WI38 (cell line): ENCODE data around the gene NOP56.

Experiments used
- H3K4me3 ChIP-seq: 2 replicates; pipeline ENCODE4 v1.5.1; 2011; ENCODE audit warnings: low read depth, mild to moderate bottlenecking, control low read depth, low read length
- CTCF ChIP-seq: IDR thresholded peaks from 2 replicates; pipeline ENCODE4 v1.5.1; 2012; ENCODE audit warnings: low read depth, mild to moderate bottlenecking, control low read depth, low read length

The NOP56 gene

GRCh38 chr20:2624190-2624589 lies 28.2 kb upstream of the NOP56 start:
- TF ChIP-seq CTCF = no peak
- no peak overlapping the region for H3K4me3 ChIP-seq

- H3K4me3 ChIP-seq = no peak overlapping the region
- no peak for TF ChIP-seq CTCF
Measured at GRCh38 chr20:2625062-2625461, 27.4 kb upstream of the NOP56 start.

GRCh38 chr20:2626853-2627541 lies 25.4 kb upstream of the NOP56 start:
- no peak for TF ChIP-seq CTCF
- H3K4me3 ChIP-seq = no peak overlapping the region

- no peak for TF ChIP-seq CTCF
- no peak overlapping the region for H3K4me3 ChIP-seq
Measured at GRCh38 chr20:2631228-2631627, 21.2 kb upstream of the NOP56 start.

- no peak overlapping the region for H3K4me3 ChIP-seq
- no peak for TF ChIP-seq CTCF
Measured at GRCh38 chr20:2633381-2633780, 19.1 kb upstream of the NOP56 start.

GRCh38 chr20:2637246-2637645 lies 15.2 kb upstream of the NOP56 start:
- no peak overlapping the region for H3K4me3 ChIP-seq
- TF ChIP-seq CTCF = no peak

GRCh38 chr20:2640260-2640659 lies 12.2 kb upstream of the NOP56 start:
- H3K4me3 ChIP-seq = no peak overlapping the region
- no peak for TF ChIP-seq CTCF
